GM23248 (cell line): ENCODE results near the gene SNRNP35.

Experiments
- EZH2 ChIP-seq: fragments of 200-600 bp; sonication (generic); IDR thresholded peaks from 2 replicates; pipeline ENCODE4 v1.6.1; 2018; ENCODE audit warnings: antibody characterized with exemption, mild to moderate bottlenecking; ENCODE audit not compliant: insufficient read depth, poor library complexity, severe bottlenecking
- EZH2phosphoT487 ChIP-seq: fragments of 200-600 bp; sonication (generic); IDR thresholded peaks from 2 replicates; pipeline ENCODE4 v1.6.1; 2018; ENCODE audit warnings: antibody characterized with exemption, moderate library complexity, mild to moderate bottlenecking, low read depth; ENCODE audit not compliant: insufficient read depth

DNA sequence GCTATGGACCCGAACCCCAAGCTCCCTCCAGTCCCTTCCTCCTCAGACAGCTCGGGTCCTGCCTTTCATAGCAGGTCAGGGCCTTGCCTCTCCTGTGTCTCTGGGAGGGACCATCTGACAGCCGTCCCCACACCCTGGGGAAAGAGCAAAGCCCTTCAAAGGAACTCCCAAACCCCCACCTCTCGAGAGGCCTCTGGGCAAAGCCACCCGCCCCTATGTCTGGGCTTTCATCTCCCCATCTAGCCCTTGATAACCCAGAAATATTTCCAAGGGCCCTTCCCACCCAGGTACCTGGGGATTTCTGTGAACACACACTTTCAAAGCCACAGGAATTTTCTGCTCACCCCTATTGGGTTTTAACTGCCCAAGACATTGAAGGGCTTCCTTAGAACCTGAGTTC, 32.1 kb downstream of the SNRNP35 start:
- TF ChIP-seq EZH2, result no peak
- TF ChIP-seq EZH2phosphoT487, result no peak
